Esophagus (tissue), 2 donors: ENCODE measurements around the gene KLRG1. TPM values are rescaled to one million over a fixed set of nuclear protein-coding genes. Genes with fewer than 3 reads are reported as not detected.
A peak's percentile ranks its signal among the peaks of the same experiment; 100 is the strongest.

Experiments
- H3K27ac ChIP-seq, 2 donors: one replicate each; pipeline ENCODE4 v1.5.1; 2013; ENCODE audit warnings: low read depth in 2 of 2, mild to moderate bottlenecking in 2 of 2, inconsistent platforms in 1 of 2, low read length in 1 of 2, moderate library complexity in 1 of 2
- H3K27me3 ChIP-seq, 2 donors: one replicate each; pipeline ENCODE4 v1.6.1; 2013; ENCODE audit warnings: low read length in 2 of 2, control low read depth in 1 of 2, mild to moderate bottlenecking in 1 of 2; ENCODE audit not compliant: insufficient read depth in 2 of 2, control insufficient read depth in 1 of 2
- H3K36me3 ChIP-seq, 2 donors: one replicate each; pipeline ENCODE4 v1.6.1; 2013; ENCODE audit warnings: low read length in 1 of 2; ENCODE audit not compliant: control insufficient read depth in 2 of 2, insufficient read depth in 2 of 2
- H3K4me1 ChIP-seq, 2 donors: one replicate each; pipeline ENCODE4 v1.6.1; 2013; ENCODE audit warnings: low read length in 1 of 2; ENCODE audit not compliant: control insufficient read depth in 2 of 2, insufficient read depth in 2 of 2
- H3K4me3 ChIP-seq, 2 donors: one replicate each; pipeline ENCODE4 v1.5.1; 2013; ENCODE audit warnings: low read length in 2 of 2, mild to moderate bottlenecking in 2 of 2, low read depth in 1 of 2, moderate library complexity in 1 of 2
- H3K9me3 ChIP-seq, 2 donors: one replicate each; pipeline ENCODE4 v1.6.1; 2013; ENCODE audit warnings: mild to moderate bottlenecking in 2 of 2, low read depth in 1 of 2, low read length in 1 of 2, moderate library complexity in 1 of 2; ENCODE audit not compliant: control insufficient read depth in 2 of 2, insufficient read depth in 1 of 2
- WGBS, 2 donors: extraction: QIAGEN DNeasy Blood & Tissue Kit; methylation state at CpG; one replicate each; pipeline ENCODE4 v1.1.7; 2013; 5-methylcytosine and 5-hydroxymethylcytosine counted together
- polyA plus RNA-seq, 2 donors: library from polyadenylated mRNA; stranded (reverse); fragments of 200-250 nt; gene quantifications; one replicate each; pipeline ENCODE4 v1.2.3, GENCODE V29; 2013
- donor health status: healthy with polysubstance abuse.
- donor health status: Bipolar disorder and iron deficiency.

The KLRG1 gene
- polyA plus RNA-seq, 2 donors, result 0.47 to 0.52 TPM

- WGBS, 2 donors, result 16 to 17% methylated on average over 9 of the region's 9 CpGs
- H3K4me1 ChIP-seq, result no peaks in the 10 kb centered on the region
These were observed 38.5 kb upstream of the KLRG1 start for GRCh38 chr12:8950702-8951478.

GRCh38 chr12:8951744-8952143, 37.6 kb upstream of the KLRG1 start:
- Histone ChIP-seq H3K4me1 (no peaks in the 10 kb centered on the region), H3K27me3 (no peaks in the 10 kb centered on the region), H3K27ac (peak overlapping the region in 1 of 2 donors; percentile 3), H3K9me3 (no peaks in the 10 kb centered on the region), H3K4me3 (no peak overlapping the region), H3K36me3 (no peaks in the 10 kb centered on the region)
- WGBS, 2 donors, result 59 to 82% methylated on average over 1 of the region's 1 CpG

More at GRCh38 chr12:8950702-8951478, 38.5 kb upstream of the KLRG1 start:
- no peaks in the 10 kb centered on the region for H3K9me3 ChIP-seq
- no peaks in the 10 kb centered on the region for H3K36me3 ChIP-seq
- H3K27ac ChIP-seq, result peak overlapping the region in 1 of 2 donors; percentile 99
- peak overlapping the region; percentile 76 to 80 for H3K4me3 ChIP-seq
- no peaks in the 10 kb centered on the region for H3K27me3 ChIP-seq

- H3K27ac ChIP-seq, result no peak overlapping the region
- no peaks in the 10 kb centered on the region for H3K36me3 ChIP-seq
- no peaks in the 10 kb centered on the region for H3K9me3 ChIP-seq
- no peaks in the 10 kb centered on the region for H3K27me3 ChIP-seq
- no peaks in the 10 kb centered on the region for H3K4me1 ChIP-seq
- H3K4me3 ChIP-seq, result no peak overlapping the region
- 85% methylated on average over 8 of the region's 8 CpGs for WGBS, 2 donors
These were observed 35.5 kb upstream of the KLRG1 start for GRCh38 chr12:8953773-8954402.

- Histone ChIP-seq H3K4me3 (no peak overlapping the region), H3K9me3 (no peaks in the 10 kb centered on the region), H3K36me3 (no peaks in the 10 kb centered on the region), H3K4me1 (no peaks in the 10 kb centered on the region), H3K27ac (no peak overlapping the region), H3K27me3 (no peaks in the 10 kb centered on the region)
- 87 to 90% methylated on average over 15 of the region's 15 CpGs for WGBS, 2 donors
These were observed 33.3 kb upstream of the KLRG1 start for GRCh38 chr12:8956073-8956472.

GRCh38 chr12:8956772-8957171, 32.6 kb upstream of the KLRG1 start:
- no peak overlapping the region for H3K27ac ChIP-seq
- no peaks in the 10 kb centered on the region for H3K4me1 ChIP-seq
- H3K36me3 ChIP-seq, result no peaks in the 10 kb centered on the region
- 88 to 91% methylated on average over 7 of the region's 7 CpGs for WGBS, 2 donors
- no peaks in the 10 kb centered on the region for H3K27me3 ChIP-seq
- no peak overlapping the region for H3K4me3 ChIP-seq
- no peaks in the 10 kb centered on the region for H3K9me3 ChIP-seq

- Histone ChIP-seq H3K9me3 (no peaks in the 10 kb centered on the region), H3K4me3 (no peak overlapping the region), H3K4me1 (no peaks in the 10 kb centered on the region), H3K27me3 (no peaks in the 10 kb centered on the region), H3K27ac (no peak overlapping the region), H3K36me3 (no peaks in the 10 kb centered on the region)
- WGBS, 2 donors, result 81 to 82% methylated on average over 4 of the region's 4 CpGs
These were observed 31.8 kb upstream of the KLRG1 start for GRCh38 chr12:8957561-8957960.

GRCh38 chr12:8958066-8958465, 31.3 kb upstream of the KLRG1 start:
- Histone ChIP-seq H3K27ac (no peak overlapping the region), H3K4me1 (no peaks in the 10 kb centered on the region), H3K9me3 (no peaks in the 10 kb centered on the region), H3K36me3 (no peaks in the 10 kb centered on the region), H3K27me3 (no peaks in the 10 kb centered on the region), H3K4me3 (no peak overlapping the region)
- 48 to 60% methylated on average over 2 of the region's 2 CpGs for WGBS, 2 donors

- WGBS, 2 donors, result 93 to 95% methylated on average over 2 of the region's 2 CpGs
- no peaks in the 10 kb centered on the region for H3K36me3 ChIP-seq
- H3K4me1 ChIP-seq, result no peaks in the 10 kb centered on the region
These were observed 29.2 kb upstream of the KLRG1 start for GRCh38 chr12:8960176-8960575.

GRCh38 chr12:8968761-8969160, 20.6 kb upstream of the KLRG1 start:
- H3K27ac ChIP-seq, result no peak overlapping the region
- H3K36me3 ChIP-seq, result no peaks in the 10 kb centered on the region
- no peak overlapping the region for H3K4me3 ChIP-seq
- no peaks in the 10 kb centered on the region for H3K27me3 ChIP-seq
- H3K9me3 ChIP-seq, result peaks cover 3 to 7% of the 10 kb centered on the region in 2 donors
- H3K4me1 ChIP-seq, result no peaks in the 10 kb centered on the region

More at GRCh38 chr12:8960176-8960575, 29.2 kb upstream of the KLRG1 start:
- no peak overlapping the region for H3K27ac ChIP-seq
- H3K4me3 ChIP-seq, result no peak overlapping the region
- no peaks in the 10 kb centered on the region for H3K9me3 ChIP-seq
- H3K27me3 ChIP-seq, result no peaks in the 10 kb centered on the region
